Epidermal melanocyte (primary cell): ENCODE data around the gene RPL18A.
A peak's percentile ranks its signal among the peaks of the same experiment; 100 is the strongest.

Experiments used
- DNase-seq: peaks from one replicate; pipeline ENCODE4 v3.0.0; 2011; ENCODE audit warnings: low spot score; ENCODE audit not compliant: insufficient read length

RPL18A gene

DNA sequence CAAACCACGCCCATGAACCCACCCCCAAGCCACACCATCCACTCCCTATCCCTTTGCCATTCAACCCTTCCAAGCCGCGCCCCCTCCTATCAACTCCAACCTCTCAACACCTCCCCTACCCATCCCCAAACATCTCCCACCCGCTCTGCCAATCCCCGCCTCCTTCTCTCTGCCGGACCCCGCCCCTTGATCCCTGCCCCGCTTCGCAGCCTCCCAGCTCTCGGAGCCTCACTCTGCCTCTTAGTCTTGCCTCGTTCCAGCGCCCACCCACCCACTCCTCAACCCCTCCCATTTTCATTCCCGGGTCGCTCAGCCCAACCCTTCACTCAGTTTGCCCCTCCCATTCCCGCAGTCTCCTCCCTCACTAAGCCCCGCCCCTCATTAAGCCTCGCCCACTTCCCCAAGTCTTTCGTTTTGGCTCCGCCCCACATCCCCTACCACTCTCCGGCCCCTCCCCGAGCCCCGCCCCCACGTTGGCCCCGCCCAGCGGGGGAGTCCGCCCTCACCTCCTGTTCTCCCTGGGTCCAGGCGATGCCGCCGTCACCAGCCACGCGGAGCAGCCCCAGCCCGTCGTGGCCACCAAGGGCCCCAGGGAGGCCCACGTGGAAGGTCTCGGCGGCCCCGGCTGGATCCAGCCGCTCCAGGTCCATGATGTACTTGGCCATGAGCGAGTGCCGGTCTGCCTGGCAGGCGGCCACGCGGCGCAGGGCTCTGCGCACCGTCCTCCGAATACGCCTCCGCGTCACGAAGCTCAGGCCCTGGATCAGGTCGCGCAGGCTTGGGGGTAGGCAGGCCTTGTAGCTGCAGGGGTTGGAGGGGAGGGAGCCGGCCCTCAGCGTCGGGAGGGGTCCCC is 17.7 kb upstream of the RPL18A start:
- DNase-seq, result peak; percentile 93

DNA sequence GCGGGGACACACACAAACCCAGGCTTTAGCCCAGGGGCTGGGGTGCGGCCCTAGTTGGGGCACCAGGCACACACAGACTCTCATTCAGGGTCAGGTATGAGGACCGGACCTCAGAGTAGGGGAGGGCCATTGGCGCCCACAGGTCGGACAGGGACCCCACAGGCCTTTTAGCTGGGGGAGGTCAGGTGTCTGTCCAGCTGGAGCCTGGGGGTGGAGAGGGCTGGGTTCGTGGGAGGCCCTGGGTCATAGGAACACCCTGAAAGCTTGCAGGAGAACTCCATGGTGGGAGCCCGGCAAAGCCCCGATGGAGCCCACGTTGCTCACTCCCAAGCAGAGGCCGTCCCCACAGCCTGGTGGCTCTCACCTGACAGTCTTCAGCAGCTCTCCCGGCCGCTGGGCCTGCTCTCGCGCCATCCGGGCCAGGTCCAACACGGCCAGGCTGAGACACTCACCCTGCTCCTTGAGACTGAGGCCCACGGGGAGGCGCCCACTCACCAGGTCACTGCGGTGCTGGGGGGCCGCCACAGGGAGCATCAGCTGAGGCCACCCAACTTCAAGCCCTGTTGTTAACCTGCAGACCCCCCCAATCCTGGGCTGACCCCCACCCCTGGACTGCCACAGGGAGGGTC is 16.9 kb upstream of the RPL18A start:
- DNase-seq, result no peak

DNA sequence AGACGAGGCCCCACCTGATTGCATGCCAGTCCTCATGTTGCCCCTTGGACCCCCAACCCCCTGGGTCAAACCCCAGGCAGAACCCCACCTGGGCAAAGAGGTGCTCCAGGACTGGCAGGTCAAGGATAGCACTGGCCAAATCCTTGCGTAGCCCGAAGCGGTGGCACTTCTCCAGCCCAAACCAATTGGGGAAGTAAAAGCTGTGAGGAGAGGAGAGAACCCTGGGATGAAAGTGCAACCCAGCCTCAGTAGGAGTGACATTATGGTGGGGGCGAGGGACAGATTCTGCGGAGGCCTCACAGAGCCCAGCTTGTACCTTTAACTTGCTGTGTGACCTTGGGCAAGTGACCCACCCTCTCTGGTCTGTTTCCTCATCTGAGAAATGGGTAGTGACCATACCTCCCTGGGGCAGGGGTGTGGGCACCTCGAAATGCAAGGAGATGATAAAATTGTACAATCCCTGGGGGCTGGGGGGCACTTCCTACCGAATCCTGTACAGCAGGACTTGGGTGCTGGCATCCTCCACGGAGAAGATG is 16.4 kb upstream of the RPL18A start:
- no peak for DNase-seq

DNA sequence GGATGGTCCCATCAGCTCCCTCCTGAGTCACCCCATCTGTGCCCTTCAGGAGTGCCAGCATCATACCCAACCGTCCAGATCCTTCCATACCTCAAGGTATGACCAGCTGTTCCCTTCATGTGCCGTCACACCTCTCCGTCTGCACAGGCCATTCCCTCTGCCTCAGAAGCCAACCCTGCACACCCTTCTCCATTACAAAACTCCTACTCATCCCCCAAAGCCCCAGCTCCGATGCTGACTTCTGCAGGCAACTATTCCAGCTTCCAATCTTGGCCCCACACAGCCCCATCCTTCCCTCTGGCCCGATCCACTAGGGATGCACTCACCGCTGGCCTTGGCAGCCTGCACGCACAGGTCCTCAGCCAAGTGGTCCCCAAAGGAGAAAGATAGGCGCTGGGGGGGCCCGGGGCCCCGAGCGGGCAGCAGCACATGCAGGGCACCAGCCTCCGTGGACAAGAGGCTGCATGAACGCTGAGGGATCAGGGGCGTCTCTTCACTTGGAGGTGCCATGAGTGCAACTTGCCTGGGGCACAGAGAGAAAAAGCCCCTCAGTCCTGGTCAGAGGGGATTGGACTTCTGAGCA is 15.7 kb upstream of the RPL18A start:
- DNase-seq, result no peak

DNA sequence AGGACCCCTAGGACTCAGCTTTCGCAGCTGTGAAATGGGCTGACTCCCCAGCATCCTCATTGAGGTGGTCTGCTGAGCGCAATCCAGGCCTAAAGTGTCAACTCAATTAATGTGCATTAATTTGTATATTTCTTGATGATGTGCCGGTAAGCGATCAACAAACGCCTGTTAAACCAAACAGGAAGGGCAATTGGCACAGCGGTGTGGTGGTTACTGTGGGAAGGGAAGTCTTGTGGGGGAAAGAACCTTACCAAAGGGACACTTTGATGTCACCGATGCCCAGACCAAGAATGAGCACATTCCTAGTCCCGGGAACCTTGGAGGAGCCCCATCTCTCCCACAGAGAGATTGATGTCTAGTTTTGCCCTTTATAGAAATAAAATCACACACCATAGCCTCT is 13.6 kb upstream of the RPL18A start:
- no peak for DNase-seq

DNA sequence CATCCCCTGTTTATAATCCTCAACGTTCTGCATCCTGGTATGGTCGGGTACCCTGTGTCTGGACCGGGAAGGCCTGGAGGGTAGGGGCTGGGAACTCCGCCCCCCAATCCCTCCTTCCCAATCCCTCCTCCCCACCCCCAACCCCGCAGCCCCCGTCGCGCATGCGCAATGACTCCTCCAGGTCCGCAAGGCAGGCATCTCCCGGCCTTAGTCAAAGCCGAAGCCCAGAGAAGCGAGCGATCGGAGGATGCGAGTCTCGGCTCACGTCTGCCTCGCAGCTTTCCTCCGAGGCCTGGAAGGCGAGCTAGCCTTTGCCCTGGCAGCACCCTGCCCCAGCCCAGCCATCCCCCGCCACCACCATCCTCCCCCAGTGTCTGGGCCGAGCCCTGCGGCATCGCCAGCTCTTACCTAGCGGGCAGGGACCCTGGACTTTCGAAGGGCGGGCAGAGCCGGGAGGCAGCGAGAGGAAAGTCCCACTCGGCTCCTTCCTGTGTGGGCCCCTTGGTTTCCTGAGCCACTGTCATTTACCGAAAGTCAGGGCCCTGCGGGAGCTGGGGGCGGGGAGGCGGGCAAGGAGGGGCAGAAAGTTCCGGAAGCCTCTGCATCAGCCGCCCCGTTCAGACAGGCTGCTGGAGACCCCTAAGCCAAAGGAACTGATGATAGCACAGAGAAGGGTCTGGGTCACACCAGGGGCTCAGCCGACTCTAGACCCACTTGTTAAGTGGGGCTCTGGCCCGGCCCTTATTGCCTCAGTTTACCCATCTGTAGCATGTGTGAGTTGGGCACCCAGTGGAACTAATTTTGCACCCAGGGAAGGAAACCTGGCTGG is 12.0 kb upstream of the RPL18A start, which contains the start of gene JAK3:
TSS of gene JAK3 (minus strand) at position 445 of the 829 bp plus-strand sequence. CDS start 3,565 bp downstream, outside the sequence.
- peak; percentile 74 for DNase-seq

DNA sequence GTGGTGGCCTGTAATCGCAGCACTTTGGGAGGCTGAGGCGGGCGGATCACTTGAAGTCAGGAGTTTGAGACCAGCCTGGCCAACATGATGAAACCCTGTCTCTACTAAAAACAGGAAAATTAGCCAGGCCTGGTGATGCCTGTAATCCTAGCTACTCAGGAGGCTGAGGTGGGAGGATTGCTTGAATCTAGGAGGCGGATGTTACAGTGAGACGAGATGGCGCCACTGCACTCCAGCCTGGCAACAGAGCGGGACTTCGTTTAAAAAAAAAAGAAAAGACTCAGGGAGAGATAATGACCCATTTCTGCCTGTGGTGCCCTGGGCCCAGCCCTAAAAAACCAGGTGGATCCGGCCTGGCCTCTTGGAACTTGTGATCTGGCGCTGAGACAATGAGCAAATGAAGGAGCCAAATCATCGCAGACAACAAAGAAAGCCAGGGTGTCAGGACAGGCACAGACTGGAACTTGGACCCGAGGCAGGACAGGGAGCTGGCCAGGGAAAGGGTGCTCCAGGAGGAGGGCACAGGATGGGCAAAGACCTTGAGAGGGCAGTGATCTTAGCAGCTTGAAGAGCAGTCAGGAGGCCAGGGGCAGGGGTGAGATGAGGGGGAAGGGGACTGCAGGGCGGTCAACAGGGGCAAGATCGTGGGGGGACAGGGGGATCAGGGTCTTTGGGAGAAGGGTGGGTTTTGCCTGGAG is 11.0 kb upstream of the RPL18A start:
- DNase-seq, result no peak

DNA sequence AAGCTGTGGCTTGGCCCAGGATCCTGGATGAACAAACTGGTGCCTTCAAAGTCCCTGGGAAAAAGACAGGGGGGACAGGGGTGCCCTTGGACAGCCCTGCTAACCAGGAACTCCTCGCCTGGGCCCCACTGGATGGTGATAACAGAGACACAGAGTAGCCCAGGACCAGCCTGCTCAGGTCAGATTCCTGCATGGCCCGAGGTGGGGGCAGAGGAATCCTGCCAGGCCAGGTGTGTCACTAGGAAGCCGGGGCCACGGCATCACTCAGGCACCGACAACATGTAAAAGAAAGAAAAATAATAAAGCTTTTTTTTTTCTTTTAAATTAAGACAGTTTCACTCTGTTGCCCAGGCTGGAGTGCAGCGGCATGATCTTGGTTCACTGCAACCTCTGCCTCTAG is 5.6 kb upstream of the RPL18A start:
- no peak for DNase-seq

DNA sequence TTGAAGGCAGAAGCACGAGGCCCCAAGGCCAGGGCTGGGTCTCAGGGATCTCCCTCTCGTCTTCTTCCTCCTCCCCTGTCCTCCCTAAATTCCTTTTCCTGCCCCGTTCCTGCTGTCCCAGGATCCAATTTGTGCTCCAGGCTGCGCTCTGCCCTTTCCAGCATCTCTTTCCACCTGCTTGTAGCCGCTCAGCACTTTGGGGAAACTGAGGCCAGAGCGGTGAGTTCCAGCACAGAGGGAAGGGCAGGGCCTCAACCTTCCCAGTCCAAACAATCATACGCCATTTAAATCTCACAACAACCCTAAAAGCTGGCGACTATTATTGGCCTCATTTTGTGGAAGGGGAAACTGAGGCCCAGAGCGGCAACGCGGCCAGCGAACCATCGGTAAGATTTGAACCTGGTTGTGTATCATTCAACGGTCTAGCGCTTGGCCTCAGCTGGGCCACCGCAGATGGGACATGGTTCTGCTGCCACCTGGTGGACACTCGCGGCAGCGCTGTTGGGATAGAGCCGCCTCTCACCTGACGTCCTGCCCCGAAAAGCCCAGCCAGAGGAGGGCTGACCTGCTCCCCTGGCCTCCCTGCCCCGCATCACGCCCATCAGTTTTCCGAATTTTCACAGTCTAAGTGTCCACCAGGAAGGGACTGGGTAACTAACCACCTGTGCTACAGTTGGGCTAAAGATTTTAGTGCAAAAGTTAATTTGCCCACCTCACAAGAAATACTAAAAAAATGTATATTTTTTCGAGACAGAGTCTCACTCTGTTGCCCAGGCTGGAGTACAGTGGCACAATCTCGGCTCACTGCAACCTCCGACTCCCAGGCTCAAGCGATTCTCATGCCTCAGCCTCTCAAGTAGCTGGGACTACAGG is 4.2 kb upstream of the RPL18A start:
- peak; percentile 87 for DNase-seq

DNA sequence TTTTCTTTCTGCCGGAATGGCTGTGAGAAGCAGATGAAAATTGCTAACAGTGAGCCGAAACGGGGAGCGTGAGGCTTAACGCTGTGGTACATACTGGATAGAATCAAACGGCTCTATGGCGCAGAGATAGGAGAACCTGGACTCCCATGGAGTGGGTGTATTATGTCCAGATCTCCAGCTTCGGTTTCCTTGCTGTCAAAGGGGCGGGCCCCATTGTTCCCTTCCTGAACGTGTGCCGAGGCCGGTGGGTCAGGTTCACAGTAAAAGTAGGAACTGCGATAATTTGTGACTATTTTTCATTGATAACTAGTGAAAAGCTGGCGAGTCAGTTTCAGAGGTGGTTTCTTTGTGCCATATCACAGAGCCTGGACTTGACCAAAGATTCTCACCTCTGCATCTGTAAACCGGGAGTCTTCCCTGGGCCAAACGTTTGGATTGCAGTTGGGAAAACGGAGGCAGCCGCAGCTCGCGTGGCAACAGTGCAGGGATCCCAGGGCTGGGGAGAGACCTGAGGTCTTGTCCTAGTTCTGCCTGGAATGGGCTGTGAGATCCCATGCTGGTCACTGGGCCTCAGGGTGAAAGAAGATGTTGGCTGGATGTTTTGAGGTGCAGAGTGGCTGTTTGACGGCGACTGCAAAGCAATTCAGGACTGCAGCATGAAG is 752 bp downstream of the RPL18A start:
- DNase-seq, result no peak

DNA sequence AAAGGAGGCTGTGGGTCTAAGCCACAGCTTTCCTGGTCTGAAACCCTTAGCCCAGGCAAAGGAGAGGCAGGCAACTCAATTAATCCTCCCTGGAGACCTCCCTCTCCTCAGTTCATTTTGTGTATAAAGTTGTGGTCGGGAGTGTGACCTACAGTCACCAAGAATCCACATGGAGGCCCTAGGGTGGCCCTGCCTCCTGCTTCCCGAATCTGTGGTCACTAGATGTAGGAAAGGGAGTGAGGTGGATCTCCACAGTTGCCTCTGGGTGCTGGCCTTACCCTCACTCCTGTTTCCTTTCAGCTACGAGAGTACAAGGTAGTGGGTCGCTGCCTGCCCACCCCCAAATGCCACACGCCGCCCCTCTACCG is 1.3 kb downstream of the RPL18A start:
- no peak for DNase-seq

DNA sequence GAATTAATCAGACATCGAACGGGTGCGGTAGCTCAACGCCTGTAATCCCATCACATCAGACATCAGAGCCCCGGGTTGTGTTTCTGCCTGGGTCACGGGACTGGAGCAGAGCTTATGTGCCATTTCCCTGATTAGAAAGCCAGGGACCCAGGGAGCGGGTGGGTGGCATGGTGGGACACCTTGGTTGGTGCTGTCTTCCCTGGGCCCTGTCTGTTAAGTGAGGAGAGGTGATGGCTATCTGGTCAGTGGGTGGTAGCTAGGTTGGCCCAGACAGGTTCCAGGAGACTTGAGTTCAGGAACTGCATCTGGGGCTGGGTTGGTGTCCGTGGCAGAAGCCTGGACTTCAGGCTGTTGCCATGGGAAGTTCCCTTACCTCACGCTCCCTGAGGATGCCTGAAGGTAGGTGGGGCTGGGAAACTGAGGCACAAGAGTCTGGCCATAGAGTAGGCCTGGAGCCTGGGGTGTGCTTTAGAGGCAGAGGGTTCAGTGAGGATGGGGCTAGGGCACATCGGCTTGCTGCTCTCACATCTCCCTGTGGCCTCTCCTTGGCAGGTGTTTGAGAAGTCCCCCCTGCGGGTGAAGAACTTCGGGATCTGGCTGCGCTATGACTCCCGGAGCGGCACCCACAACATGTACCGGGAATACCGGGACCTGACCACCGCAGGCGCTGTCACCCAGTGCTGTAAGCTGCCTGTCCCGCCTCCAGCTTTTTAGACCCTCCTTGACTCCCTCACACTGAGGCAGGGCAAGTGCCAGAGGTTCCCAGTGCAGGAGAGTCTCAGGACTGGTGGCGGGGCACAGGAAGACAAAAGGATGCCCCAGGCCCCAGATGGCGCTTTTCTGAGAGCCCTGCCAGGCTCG is 2.1 kb downstream of the RPL18A start:
- no peak for DNase-seq

DNA sequence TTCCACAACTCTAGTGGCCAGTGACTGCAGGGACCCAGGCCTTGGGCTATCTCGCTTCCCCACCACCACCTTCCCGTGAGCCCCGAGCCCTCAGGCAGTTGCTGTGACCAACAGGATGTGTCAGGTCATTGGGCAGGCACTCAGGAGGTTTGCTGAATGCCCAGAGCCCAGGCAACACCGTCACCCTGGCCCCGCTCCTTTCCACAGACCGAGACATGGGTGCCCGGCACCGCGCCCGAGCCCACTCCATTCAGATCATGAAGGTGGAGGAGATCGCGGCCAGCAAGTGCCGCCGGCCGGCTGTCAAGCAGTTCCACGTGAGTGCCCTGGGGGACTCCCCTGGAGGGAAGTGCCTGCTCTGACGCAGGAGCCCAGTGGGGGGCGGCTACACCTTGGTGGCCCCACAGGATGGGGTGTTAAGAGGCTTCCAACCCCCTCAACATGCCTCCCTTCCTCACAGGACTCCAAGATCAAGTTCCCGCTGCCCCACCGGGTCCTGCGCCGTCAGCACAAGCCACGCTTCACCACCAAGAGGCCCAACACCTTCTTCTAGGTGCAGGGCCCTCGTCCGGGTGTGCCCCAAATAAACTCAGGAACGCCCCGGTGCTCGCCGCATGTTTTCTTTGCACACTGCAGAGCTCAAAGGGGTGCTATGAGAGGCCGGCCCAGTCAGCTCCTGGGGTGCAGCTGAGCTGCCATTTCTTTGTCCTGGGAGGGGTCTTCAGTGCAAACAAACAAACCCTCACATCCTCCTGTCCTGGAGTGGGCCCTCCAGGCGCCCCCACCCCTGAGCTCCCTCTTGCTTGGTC is 3.2 kb downstream of the RPL18A start:
- DNase-seq, result no peak

DNA sequence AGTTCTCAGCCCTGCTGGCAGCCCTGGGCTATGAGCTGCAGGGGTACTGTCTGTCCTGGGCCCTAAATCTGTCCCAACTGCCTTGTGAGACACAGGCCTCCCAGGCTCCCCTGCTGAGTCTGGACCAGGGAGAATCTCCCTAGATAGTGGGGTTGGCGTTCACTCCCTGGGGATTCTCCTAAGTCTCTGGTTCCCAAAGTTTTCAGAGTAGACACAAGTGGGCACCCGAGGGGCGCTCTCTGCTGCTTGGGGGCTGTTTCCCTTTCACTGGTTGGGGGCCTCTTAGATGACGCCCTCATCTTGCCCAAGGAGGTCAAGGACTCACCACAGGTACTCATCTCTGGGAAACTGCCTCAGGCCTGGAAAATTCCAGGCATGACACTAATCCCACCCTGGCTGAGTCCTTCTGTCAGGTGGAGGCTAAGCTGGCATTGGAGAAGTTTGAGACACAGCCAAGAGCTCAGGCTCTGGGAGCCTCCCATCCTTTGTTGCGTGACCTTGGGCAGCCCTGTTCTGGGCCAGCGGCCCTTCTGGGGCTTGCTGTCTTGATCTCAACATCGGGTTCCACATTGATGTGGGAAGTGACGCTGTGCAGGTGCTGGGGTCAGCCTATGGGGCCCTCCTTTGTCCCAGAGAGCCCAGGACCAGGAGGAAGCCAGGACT is 3.9 kb downstream of the RPL18A start:
- no peak for DNase-seq

DNA sequence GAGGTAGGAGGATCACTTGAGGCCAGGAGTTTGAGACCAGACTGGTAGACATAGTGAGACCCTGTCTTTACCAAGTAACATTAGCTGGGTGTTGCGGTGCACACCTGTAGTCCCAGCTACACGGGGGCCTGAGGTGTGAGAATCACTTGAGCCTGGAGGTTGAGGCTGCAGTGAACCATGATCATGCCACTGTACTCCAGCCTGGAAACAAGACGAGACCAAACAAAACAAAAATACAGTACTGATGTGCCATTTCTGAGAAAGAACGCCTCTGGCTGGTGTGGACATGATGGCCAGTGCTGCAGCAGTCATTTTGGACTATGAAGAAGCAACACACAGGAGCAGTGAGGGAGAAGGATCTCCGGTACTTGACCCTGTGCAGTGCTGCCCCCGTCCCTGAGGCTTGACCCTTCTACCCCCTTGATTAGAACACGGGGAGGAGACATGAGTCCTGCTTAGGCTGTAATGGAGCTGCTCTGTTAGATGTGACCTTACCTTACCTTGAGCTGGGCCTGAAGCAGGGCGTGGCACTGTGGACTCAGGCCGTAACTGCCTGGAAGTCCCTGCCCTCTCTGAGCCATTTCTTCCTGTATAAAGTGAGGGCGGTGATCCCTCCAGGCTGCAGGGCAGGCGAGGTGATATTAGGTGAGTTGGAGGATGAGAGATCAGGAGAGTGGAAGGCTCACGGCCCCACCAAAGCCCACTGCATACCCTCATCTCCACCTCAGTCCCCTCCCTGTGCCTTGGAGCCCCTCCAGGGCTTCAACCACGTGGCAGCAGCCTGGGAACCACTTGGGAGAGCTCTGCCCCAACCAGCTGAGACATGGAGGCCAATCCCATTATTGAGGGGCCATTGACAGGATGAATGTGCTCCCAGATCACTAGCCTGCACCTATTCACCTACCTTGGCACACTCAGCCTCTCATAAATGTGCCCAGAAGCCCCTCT is 5.9 kb downstream of the RPL18A start:
- no peak for DNase-seq
